ENCODE measurements around the gene FOSB. TPM values are rescaled to one million over a fixed set of nuclear protein-coding genes. Genes with fewer than 3 reads are reported as not detected.
A peak's percentile ranks its signal among the peaks of the same experiment; 100 is the strongest.
"Not testable (repeated sequence)": the region's sequence is repeated elsewhere in the genome, so short reads cannot be mapped to it uniquely, and the experiment has no call there.

The FOSB gene
- polyA plus RNA-seq, 1 donor, result 250 TPM

DNA sequence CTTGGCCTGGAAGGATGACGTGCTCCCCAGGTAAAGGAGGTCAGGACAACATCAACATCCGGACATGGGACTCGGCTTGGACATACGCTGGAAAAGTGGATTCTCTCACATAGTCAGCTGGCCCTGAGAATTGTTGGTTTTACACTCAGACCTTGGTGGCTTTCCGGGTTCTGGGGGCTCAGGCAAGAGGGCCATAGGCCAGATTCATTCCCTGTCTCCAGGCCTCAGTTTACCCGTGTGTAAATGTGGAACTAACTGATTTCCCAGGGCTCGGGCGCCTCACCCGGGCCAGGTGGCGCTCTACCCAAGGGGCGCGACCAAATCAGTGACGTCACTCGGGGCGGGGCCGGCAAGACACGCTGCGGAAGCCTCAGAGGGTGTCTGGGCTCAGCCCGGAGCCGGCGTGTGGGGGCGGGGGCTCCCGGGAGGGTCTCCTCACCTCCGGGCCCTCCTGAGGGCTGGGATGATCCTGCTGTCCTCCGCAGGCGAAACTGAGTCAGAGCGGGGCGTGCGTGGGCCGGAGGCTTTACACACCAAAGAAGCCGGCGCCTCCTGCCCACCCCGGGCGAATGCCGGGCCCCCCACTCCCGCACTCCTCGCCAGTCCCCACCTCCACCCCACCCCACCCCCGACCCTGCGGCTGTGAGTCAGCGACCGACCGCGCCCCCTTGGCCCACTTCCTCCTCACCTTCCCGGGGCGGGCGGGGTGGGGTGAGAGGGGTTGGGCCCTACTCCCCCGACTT is 38.6 kb downstream of the FOSB start:
- H3K27ac ChIP-seq (ENCODE audit: low read length), result peak overlapping the region; percentile 92
- H3K9me3 ChIP-seq (ENCODE audit: control insufficient read depth, low read depth, low read length), result no peaks in the 10 kb centered on the region
- WGBS (ENCODE audit: insufficient coverage, low lambda C conversion rate), result no CpG with 5 or more reads among the region's 47 CpGs
- peak; percentile 92 to 96 for DNase-seq
- peaks cover 12% of the 10 kb centered on the region for H3K4me1 ChIP-seq (ENCODE audit: control insufficient read depth, insufficient read depth, low read length)
- H3K27me3 ChIP-seq (ENCODE audit: control insufficient read depth, insufficient read depth, low read length), result peaks cover 5% of the 10 kb centered on the region
- peaks cover 6% of the 10 kb centered on the region for H3K36me3 ChIP-seq (ENCODE audit: control insufficient read depth, insufficient read depth, low read length)
- H3K4me3 ChIP-seq (ENCODE audit: low read length), result peak overlapping the region; percentile 99

DNA sequence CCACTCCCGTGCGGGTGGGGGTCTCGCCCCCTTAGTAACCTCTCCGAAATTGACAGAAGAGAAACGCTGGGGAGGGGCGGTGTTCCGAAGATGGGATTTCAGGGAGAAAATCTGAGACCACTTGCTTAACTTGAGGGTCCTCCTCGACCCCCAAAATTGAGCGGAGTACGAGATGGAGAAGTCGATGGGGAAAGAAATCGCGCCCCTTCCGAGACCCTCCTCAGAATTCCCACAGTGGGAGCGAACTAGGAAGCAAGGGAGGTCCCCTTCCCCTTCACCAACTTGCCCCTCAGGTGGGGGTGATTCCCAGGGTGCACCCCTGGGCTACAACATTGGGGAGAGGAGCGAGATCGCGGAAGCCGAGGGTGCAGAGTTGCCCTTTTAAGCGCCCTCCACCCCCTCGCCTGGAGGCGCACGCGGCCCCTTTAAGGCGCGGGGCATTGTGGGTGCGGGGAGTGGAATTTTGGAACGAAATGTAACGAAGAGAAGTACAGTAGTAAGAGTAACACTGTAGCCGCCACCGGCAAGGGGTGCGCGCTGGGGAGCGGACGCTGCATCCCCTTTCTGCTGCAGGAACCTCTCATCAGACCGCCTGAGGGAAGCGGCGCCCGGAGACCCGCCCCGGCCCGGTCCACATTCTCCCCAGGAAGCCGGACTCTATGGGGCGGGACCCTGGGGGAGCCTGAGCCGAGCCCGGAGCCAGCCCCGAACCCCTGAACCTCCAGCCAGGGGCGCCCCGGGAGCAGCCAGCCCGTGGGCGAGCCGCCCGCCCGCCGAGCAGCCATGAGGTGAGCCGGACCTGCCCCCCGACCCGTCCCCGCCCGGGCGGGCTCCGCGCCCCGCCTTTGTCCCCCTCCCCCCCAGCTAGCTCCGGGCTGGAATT is 39.4 kb downstream of the FOSB start, which contains the start of gene VASP:
VASP (plus strand) TSS at position 491 of the 883 bp plus-strand sequence; CDS start at position 784, 293 bp downstream.
- DNase-seq, result peak; percentile 80 to 89
- peaks cover 6% of the 10 kb centered on the region for H3K36me3 ChIP-seq (ENCODE audit: control insufficient read depth, insufficient read depth, low read length)
- peak within 1 kb of the TSS; percentile 99 for H3K4me3 ChIP-seq (ENCODE audit: low read length)
- no CpG with 5 or more reads among the region's 65 CpGs for WGBS (ENCODE audit: insufficient coverage, low lambda C conversion rate)
- H3K27ac ChIP-seq (ENCODE audit: low read length), result peak within 1 kb of the TSS; percentile 92
- H3K4me1 ChIP-seq (ENCODE audit: control insufficient read depth, insufficient read depth, low read length), result peaks cover 12% of the 10 kb centered on the region
- H3K27me3 ChIP-seq (ENCODE audit: control insufficient read depth, insufficient read depth, low read length), result no peaks in the 10 kb centered on the region
- H3K9me3 ChIP-seq (ENCODE audit: control insufficient read depth, low read depth, low read length), result no peaks in the 10 kb centered on the region

DNA sequence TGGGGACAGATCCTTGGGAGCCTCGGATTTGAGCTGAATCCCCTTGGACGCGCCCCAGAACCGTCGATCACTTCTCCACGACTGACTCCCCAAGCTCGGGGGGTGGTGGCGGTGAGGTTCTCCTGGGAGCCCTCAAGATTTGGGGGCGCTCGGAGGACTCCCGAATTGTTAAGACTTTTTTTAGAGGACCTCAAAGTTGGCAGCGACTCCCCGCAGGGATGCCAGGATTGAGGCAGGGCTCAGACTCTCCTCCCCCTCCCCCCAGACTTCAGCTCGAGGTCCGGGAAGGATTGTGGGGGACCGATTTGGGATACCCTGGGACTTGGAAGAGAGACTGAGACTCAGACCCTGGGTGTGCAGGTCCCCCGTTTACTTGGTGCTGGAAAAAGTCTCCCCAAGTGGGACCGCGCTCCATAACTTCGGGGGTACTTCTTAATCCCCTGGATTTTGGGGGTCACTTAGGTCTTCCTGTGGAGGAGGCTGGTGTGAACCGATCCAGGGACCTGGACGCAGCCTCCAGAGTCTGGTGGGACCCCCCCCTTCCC is 40.1 kb downstream of the FOSB start:
- H3K27me3 ChIP-seq (ENCODE audit: control insufficient read depth, insufficient read depth, low read length), result no peaks in the 10 kb centered on the region
- peak overlapping the region; percentile 92 for H3K27ac ChIP-seq (ENCODE audit: low read length)
- no peaks in the 10 kb centered on the region for H3K9me3 ChIP-seq (ENCODE audit: control insufficient read depth, low read depth, low read length)
- peaks cover 6% of the 10 kb centered on the region for H3K36me3 ChIP-seq (ENCODE audit: control insufficient read depth, insufficient read depth, low read length)
- no CpG with 5 or more reads among the region's 22 CpGs for WGBS (ENCODE audit: insufficient coverage, low lambda C conversion rate)
- H3K4me1 ChIP-seq (ENCODE audit: control insufficient read depth, insufficient read depth, low read length), result peaks cover 12% of the 10 kb centered on the region
- no peak for DNase-seq
- H3K4me3 ChIP-seq (ENCODE audit: low read length), result peak overlapping the region; percentile 99

DNA sequence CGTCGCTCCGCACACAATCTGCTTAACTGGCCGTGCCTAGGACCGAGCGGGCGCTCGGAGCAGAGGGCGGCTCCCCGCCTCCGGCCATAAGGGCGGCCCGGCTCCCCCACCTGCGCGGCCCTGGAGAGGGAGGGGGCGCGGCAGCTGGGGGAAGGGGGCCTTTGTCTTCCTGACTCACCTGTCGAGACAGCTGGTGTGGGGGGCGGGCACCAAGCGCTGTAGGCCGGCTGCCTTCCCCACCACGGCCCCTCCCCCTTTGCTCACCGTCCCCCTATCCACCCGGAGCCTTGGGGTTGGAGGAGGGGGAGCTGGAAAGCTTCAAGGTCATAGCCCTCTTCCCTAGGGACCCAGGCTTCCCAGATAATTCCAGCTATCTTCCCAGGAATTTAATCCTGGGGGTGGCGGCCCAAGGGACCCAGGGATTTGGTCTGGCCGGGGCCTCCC is 40.6 kb downstream of the FOSB start:
- Histone ChIP-seq H3K27me3 (ENCODE audit: control insufficient read depth, insufficient read depth, low read length) (no peaks in the 10 kb centered on the region), H3K4me1 (ENCODE audit: control insufficient read depth, insufficient read depth, low read length) (peaks cover 12% of the 10 kb centered on the region), H3K27ac (ENCODE audit: low read length) (peak overlapping the region; percentile 92), H3K36me3 (ENCODE audit: control insufficient read depth, insufficient read depth, low read length) (peaks cover 6% of the 10 kb centered on the region), H3K9me3 (ENCODE audit: control insufficient read depth, low read depth, low read length) (no peaks in the 10 kb centered on the region), H3K4me3 (ENCODE audit: low read length) (peak overlapping the region; percentile 99)
- WGBS (ENCODE audit: insufficient coverage, low lambda C conversion rate), result 0% methylated on average over 3 of the region's 26 CpGs
- DNase-seq, result peak; percentile 71 to 82

DNA sequence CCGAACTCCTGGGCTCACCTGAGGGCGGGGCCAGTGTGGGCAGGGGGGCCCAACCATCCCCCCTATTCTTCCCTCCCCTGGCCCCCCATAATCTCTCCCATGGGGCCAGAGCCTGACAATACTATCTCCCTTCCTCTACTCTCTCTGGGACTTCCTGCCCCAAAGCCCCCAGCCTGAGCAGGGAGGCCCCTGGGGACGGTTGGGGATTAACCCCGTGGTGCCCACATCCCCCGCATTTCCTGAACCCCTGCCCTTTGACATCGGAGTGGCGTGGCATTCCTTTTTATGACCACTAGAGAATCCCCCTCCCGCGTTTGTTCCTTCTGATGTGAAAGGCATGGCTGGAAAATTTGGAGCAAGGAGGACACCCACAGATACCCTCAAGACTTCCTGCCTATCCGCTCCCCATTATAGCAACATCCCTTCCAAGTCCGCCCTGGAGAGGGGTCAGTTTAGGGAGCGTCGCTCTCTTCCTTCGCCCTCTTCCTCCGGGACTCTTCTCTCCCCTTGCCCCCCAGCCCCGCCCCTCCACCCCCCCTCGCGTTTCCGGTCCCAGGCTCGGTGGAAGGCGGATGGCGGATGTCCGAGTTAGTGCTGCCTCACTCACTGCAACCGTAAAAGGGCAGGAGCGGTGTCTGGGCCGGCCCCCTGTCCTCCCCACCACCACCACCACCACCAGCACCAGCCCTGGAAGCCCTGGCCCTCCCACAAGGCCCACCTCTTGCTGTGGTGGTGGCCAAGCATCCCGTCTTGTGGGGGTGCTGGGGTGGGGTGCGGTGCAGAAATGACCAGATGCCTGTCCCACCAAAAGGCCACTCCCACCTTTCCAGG is 41.3 kb downstream of the FOSB start:
- peaks cover 6% of the 10 kb centered on the region for H3K36me3 ChIP-seq (ENCODE audit: control insufficient read depth, insufficient read depth, low read length)
- no CpG with 5 or more reads among the region's 28 CpGs for WGBS (ENCODE audit: insufficient coverage, low lambda C conversion rate)
- no peaks in the 10 kb centered on the region for H3K9me3 ChIP-seq (ENCODE audit: control insufficient read depth, low read depth, low read length)
- peaks cover 17% of the 10 kb centered on the region for H3K4me1 ChIP-seq (ENCODE audit: control insufficient read depth, insufficient read depth, low read length)
- peak overlapping the region; percentile 92 for H3K27ac ChIP-seq (ENCODE audit: low read length)
- peak in 1 of 2 donors; percentile 55 for DNase-seq
- no peaks in the 10 kb centered on the region for H3K27me3 ChIP-seq (ENCODE audit: control insufficient read depth, insufficient read depth, low read length)
- H3K4me3 ChIP-seq (ENCODE audit: low read length), result peak overlapping the region; percentile 99

DNA sequence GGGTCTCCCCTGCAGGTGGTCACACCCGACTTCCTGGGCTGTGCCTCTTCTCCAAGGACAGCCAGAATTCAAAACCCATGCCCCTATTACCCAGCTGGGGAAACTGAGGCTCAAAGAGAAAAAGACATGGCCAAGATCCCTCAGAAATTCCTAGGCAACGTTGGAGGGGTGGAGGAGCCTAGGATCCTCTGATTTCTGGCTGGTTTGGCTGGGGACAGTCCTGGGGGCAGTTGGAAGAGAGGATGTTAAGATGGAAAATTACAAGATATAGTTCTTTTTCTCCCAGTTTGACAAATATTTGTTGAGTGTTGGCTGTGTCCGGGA is 41.9 kb downstream of the FOSB start:
- WGBS (ENCODE audit: insufficient coverage, low lambda C conversion rate), result no CpG with 5 or more reads among the region's 3 CpGs
- DNase-seq, result no peak
- no peaks in the 10 kb centered on the region for H3K27me3 ChIP-seq (ENCODE audit: control insufficient read depth, insufficient read depth, low read length)
- peak overlapping the region; percentile 29 for H3K4me3 ChIP-seq (ENCODE audit: low read length)
- peak overlapping the region; percentile 59 for H3K27ac ChIP-seq (ENCODE audit: low read length)
- no peaks in the 10 kb centered on the region for H3K9me3 ChIP-seq (ENCODE audit: control insufficient read depth, low read depth, low read length)
- peaks cover 23% of the 10 kb centered on the region for H3K4me1 ChIP-seq (ENCODE audit: control insufficient read depth, insufficient read depth, low read length)
- peaks cover 6% of the 10 kb centered on the region for H3K36me3 ChIP-seq (ENCODE audit: control insufficient read depth, insufficient read depth, low read length)

DNA sequence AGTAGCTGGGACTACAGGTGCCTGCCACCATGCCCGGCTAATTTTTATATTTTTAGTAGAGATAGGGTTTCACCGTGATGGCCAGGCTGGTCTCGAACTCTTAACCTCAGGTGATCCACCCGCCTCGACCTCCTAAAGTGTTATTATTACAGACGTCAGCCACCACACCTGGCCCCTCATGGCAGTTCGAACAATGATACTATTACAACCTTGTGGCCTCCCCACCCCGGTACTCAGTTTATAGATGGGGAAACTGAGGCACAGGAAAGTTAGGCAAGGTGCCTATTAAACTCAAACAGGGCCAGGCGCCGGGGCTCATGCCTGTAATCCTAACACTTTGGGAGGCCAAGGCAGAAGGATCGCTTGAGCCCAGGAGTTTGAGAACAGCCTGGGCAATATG is 42.6 kb downstream of the FOSB start:
- not testable (repeated sequence) for H3K4me3 ChIP-seq (ENCODE audit: low read length); H3K36me3 ChIP-seq (ENCODE audit: control insufficient read depth, insufficient read depth, low read length)
- WGBS (ENCODE audit: insufficient coverage, low lambda C conversion rate), result no CpG with 5 or more reads among the region's 11 CpGs

DNA sequence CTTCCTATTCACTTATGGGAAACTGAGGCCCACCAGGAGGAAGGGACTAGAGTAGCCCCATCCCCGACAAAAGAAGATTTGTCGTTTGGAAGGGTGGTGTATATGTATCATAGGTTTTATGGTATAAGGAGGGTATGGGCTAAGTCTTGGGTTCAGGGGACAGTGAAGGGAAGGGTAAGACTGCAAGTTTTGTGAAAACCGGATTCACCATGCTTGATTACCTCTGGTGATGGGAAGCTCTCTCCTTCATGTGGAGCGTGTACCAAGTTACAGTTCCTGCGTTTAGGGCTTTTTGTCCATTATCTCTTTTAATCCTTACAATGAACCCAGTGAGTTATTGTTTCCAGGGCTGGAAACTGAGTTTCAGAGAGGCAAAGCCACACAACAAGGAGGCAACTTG is 43.3 kb downstream of the FOSB start:
- WGBS (ENCODE audit: insufficient coverage, low lambda C conversion rate), result 100% methylated on average over 2 of the region's 5 CpGs
- Histone ChIP-seq H3K9me3 (ENCODE audit: control insufficient read depth, low read depth, low read length) (no peaks in the 10 kb centered on the region), H3K27ac (ENCODE audit: low read length) (no peak overlapping the region), H3K4me1 (ENCODE audit: control insufficient read depth, insufficient read depth, low read length) (peaks cover 31% of the 10 kb centered on the region), H3K4me3 (ENCODE audit: low read length) (no peak overlapping the region), H3K36me3 (ENCODE audit: control insufficient read depth, insufficient read depth, low read length) (peaks cover 12% of the 10 kb centered on the region), H3K27me3 (ENCODE audit: control insufficient read depth, insufficient read depth, low read length) (no peaks in the 10 kb centered on the region)
- DNase-seq, result no peak

More for the DNA sequence above, 42.6 kb downstream of the FOSB start:
- H3K27me3 ChIP-seq (ENCODE audit: control insufficient read depth, insufficient read depth, low read length); H3K9me3 ChIP-seq (ENCODE audit: control insufficient read depth, low read depth, low read length); DNase-seq; H3K27ac ChIP-seq (ENCODE audit: low read length): not testable (repeated sequence)
- H3K4me1 ChIP-seq (ENCODE audit: control insufficient read depth, insufficient read depth, low read length), result peaks cover 30% of the 10 kb centered on the region

DNA sequence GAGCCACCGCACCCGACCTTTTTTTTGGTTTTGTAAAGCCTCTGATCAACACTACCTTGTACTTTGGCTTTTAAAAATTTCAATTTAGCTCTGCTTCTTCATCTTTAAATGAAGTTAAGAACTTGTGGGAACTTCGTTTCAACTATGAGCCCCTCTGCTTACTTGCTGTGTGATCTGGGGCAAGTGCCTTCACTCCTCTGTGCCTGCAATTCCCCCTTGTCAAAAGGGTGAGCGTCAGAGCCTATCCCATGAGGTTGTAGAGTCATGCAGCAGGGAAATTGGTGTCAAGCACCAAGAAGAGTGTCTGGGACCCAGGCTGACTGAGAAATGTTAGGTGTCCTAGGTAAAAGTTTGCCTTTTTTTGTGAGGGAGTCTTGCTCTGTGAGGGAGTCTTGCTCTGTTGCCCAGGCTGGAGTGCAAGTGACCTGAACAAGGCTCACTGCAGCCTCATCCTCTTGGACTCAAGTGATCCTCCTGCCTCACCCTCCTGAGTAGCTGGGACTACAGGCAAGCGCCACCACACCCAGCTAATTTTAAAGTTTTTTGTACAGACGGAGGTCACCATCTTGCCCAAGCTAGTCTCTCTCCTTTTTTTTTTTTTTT is 45.2 kb downstream of the FOSB start:
- Histone ChIP-seq H3K36me3 (ENCODE audit: control insufficient read depth, insufficient read depth, low read length) (peaks cover 15% of the 10 kb centered on the region), H3K9me3 (ENCODE audit: control insufficient read depth, low read depth, low read length) (no peaks in the 10 kb centered on the region), H3K4me1 (ENCODE audit: control insufficient read depth, insufficient read depth, low read length) (peaks cover 30% of the 10 kb centered on the region), H3K27me3 (ENCODE audit: control insufficient read depth, insufficient read depth, low read length) (no peaks in the 10 kb centered on the region), H3K27ac (ENCODE audit: low read length) (no peak overlapping the region), H3K4me3 (ENCODE audit: low read length) (no peak overlapping the region)
- no peak for DNase-seq
- no CpG with 5 or more reads among the region's 6 CpGs for WGBS (ENCODE audit: insufficient coverage, low lambda C conversion rate)

All from large intestine (tissue), 3 donors.